Measurements from ENCODE around the gene PDE3B.
"Not testable (repeated sequence)": the region's sequence is repeated elsewhere in the genome, so short reads cannot be mapped to it uniquely, and the experiment has no call there.

PDE3B gene

DNA sequence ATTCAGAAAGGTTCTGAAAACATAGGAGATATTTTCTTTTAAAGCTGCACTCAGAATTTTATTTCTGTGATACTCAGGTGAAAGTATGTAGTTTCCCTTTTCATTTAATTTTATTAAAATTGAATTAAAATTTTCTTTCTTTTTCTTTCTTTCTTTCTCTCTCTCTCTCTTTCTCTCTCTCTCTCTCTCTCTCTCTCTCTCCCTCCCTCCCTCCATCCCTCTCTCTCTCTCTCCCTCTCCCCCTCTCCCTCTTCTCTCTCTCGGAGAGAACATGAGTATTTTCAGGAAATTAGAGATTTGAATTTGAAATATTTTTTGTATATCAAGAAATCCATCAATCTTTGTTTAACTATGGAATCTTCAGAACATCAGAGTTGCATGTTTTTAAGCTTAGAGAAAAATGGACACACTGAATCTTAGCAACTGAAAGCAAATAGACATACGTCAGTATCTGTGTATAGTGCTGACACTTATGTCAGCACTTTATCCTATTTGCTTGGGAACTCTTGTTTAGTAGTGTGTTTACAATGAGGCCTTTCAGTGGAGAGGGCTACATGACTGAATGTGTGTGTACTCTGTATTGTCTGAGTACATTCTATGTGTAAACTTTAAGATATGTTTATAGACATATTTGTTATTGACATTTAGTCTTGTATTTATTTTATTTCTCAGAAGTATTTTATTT lies 44.5 kb downstream of the PDE3B start:
- TF ChIP-seq ESRRG (CRISPR knock-in tag; IDR thresholded peaks at IDR 0.05) (no peak), OSR1 (CRISPR knock-in tag; IDR thresholded peaks at IDR 0.05) (no peak), GLIS3 (CRISPR knock-in tag; IDR thresholded peaks at IDR 0.05) (no peak), PATZ1 (CRISPR knock-in tag; IDR thresholded peaks at IDR 0.05; ENCODE audit: borderline replicate concordance) (no peak), BACH2 (CRISPR knock-in tag; IDR thresholded peaks at IDR 0.05; ENCODE audit: borderline replicate concordance) (no peak), ZC3H10 (CRISPR knock-in tag; IDR thresholded peaks at IDR 0.05) (no peak), ISL1 (CRISPR knock-in tag; IDR thresholded peaks at IDR 0.05) (no peak), PPARA (CRISPR knock-in tag; IDR thresholded peaks at IDR 0.05; ENCODE audit: borderline replicate concordance) (no peak)
- TF ChIP-seq, protein P1, sequence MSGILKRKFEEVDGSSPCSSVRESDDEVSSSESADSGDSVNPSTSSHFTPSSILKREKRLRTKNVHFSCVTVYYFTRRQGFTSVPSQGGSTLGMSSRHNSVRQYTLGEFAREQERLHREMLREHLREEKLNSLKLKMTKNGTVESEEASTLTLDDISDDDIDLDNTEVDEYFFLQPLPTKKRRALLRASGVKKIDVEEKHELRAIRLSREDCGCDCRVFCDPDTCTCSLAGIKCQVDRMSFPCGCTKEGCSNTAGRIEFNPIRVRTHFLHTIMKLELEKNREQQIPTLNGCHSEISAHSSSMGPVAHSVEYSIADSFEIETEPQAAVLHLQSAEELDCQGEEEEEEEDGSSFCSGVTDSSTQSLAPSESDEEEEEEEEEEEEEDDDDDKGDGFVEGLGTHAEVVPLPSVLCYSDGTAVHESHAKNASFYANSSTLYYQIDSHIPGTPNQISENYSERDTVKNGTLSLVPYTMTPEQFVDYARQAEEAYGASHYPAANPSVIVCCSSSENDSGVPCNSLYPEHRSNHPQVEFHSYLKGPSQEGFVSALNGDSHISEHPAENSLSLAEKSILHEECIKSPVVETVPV (CRISPR knock-in tag; IDR thresholded peaks at IDR 0.05): no peak
- ATAC-seq: no peak

DNA sequence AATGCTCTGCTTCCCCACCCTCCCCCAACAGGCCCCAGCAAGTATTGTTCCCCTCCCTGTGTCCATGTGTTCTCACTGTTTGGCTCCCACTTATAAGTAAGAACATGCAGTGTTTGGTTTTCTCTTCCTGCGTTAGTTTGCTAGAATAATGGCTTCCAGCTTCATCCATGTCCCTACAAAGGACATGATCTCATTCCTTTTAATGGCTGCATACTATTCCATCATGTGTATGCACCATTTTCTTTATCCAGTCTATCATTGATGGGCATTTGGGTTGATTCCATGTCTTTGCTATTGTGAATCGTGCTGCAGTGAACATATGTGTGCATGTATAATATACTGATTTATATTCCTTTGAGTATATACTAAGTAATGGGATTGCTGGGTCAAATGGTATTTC lies 52.1 kb downstream of the PDE3B start:
- not testable (repeated sequence) for ATAC-seq

GRCh38 chr11:14698771-14699170 lies 55.2 kb downstream of the PDE3B start:
- ATAC-seq: no peak
- TF ChIP-seq, protein P1 (CRISPR knock-in tag; IDR thresholded peaks at IDR 0.05): no peak
- no peak for TF ChIP-seq ZFP3 (CRISPR knock-in tag; IDR thresholded peaks at IDR 0.05)
- no peak for TF ChIP-seq OSR1 (CRISPR knock-in tag; IDR thresholded peaks at IDR 0.05)
- TF ChIP-seq, protein P2, sequence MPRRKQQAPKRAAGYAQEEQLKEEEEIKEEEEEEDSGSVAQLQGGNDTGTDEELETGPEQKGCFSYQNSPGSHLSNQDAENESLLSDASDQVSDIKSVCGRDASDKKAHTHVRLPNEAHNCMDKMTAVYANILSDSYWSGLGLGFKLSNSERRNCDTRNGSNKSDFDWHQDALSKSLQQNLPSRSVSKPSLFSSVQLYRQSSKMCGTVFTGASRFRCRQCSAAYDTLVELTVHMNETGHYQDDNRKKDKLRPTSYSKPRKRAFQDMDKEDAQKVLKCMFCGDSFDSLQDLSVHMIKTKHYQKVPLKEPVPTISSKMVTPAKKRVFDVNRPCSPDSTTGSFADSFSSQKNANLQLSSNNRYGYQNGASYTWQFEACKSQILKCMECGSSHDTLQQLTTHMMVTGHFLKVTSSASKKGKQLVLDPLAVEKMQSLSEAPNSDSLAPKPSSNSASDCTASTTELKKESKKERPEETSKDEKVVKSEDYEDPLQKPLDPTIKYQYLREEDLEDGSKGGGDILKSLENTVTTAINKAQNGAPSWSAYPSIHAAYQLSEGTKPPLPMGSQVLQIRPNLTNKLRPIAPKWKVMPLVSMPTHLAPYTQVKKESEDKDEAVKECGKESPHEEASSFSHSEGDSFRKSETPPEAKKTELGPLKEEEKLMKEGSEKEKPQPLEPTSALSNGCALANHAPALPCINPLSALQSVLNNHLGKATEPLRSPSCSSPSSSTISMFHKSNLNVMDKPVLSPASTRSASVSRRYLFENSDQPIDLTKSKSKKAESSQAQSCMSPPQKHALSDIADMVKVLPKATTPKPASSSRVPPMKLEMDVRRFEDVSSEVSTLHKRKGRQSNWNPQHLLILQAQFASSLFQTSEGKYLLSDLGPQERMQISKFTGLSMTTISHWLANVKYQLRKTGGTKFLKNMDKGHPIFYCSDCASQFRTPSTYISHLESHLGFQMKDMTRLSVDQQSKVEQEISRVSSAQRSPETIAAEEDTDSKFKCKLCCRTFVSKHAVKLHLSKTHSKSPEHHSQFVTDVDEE (CRISPR knock-in tag; IDR thresholded peaks at IDR 0.05): no peak
- TF ChIP-seq ISL1 (CRISPR knock-in tag; IDR thresholded peaks at IDR 0.05): no peak
- no peak for TF ChIP-seq BACH2 (CRISPR knock-in tag; IDR thresholded peaks at IDR 0.05; ENCODE audit: borderline replicate concordance)
- no peak for TF ChIP-seq PATZ1 (CRISPR knock-in tag; IDR thresholded peaks at IDR 0.05; ENCODE audit: borderline replicate concordance)
- no peak for TF ChIP-seq ZNF8 (CRISPR knock-in tag; IDR thresholded peaks at IDR 0.05)
- no peak for TF ChIP-seq PPARA (CRISPR knock-in tag; IDR thresholded peaks at IDR 0.05; ENCODE audit: borderline replicate concordance)
- TF ChIP-seq ARNTL (CRISPR knock-in tag; IDR thresholded peaks at IDR 0.05; ENCODE audit: borderline replicate concordance, low read depth): no peak
- no peak for TF ChIP-seq POU6F1 (CRISPR knock-in tag; IDR thresholded peaks at IDR 0.05; ENCODE audit: borderline replicate concordance, low read depth)
- no peak for TF ChIP-seq ZNF565 (CRISPR knock-in tag; conservative IDR thresholded peaks at IDR 0.05; ENCODE audit: low read depth)
- TF ChIP-seq ZFP30 (CRISPR knock-in tag; IDR thresholded peaks at IDR 0.05): no peak

Measured in SK-N-SH treated with all-trans-retinoic acid at 6 μM for 48 hours (cell line).